A673 (cell line): ENCODE measurements around the gene WDR7.

Experiments used
- CTCF ChIP-seq: fragments of 300-800, 200-600 bp; sonication (generic); conservative IDR thresholded peaks from 2 replicates; pipeline ENCODE4 v1.5.1; 2017; ENCODE audit warnings: low read depth, mild to moderate bottlenecking, antibody characterized with exemption, low read length, moderate library complexity, mixed read lengths
- EZH2 ChIP-seq: fragments of 200-600 bp; sonication (generic); IDR thresholded peaks from 2 replicates; pipeline ENCODE4 v1.6.1; 2017; ENCODE audit warnings: borderline replicate concordance, low read depth, mild to moderate bottlenecking, mixed read lengths, antibody characterized with exemption, low read length; ENCODE audit not compliant: poor library complexity, severe bottlenecking

- TF ChIP-seq CTCF (no peak), EZH2 (no peak)
These were observed 411.7 kb downstream of the WDR7 start for GRCh38 chr18:57062844-57063243.
